Hematopoietic multipotent progenitor cell treated with erythropoietin and hydrocortisone succinate and interleukin-3 and kit ligand, for 6 days (in vitro differentiated cells): ENCODE data around the gene C2CD4C.
"Not testable (repeated sequence)": the region's sequence is repeated elsewhere in the genome, so short reads cannot be mapped to it uniquely, and the experiment has no call there.

ENCODE experiments used
- DNase-seq: peaks from one replicate; pipeline ENCODE4 v3.0.0-alpha.2; 2015

The C2CD4C gene

DNA sequence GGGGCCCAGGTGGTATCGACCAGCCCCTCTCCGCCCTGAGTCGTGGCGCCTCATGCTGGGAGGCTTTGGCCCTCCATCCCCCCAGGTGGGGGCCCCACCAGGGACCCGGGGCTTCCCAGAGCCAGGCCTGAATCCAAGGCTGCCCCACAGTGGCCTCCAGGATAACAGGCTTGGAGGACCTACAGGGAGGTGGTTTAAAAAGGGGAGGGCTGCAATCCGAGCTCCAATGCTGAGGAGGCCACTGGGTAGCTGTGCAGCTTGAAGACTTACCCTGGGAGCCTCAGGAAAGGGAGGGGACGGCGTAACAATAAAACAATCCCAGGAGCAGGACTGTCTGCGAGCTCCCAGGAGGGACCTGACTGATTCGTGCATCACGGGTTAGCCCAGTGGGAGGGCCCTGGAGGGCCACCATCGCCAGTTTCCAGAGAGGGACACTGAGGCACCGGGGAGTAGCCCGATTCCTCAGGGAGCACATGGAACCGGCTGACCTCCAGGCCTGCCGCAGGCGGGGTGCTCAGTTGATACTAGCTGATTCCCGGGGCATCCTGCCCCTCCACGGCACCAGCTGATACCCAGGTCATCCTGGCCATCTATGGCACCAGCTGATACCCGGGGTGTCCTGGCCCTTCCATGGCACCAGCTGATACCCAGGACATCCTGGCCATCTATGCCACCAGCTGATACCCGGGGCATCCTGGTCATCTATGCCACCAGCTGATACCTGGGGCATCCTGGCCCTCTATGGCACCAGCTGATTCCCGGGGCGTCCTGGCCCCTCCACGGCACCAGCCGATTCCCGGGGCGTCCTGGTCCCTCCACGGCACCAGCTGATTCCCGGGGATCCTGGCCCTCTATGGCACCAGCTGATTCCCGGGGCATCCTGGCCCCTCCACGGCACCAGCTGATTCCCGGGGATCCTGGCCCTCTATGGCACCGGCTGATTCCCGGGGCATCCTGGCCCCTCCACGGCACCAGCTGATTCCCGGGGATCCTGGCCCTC is 3.7 kb upstream of the C2CD4C start:
- DNase-seq: no peak

DNA sequence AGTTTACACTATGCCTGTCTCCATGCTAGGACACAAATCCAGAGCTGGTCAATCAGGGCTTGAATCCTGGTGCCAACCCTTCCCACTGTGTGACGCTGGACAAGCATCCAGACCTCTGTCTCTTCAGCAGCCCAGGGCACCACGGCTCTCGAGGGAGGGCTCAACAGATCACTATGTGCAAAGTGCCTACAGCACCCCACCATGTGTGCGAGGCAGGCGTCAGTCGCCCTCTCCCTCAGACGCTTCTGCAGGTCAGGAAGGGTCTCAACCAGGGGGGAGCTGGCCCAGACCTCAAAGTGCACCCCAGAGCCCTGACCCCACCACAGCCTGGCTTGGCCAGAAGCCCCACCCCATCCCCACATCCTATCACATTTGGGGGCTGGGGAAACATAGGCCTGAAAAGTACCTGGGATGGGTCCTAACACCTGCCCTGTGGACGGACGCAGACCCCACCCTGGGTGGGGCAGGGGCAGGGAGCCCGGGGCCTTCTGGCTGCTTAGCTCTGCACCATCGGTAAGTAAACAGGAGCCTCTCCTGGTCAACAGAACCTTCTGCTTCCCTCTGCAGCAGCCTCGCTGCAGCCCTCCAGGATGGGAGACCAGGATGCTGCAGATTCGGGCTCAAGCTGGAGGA is 2.9 kb upstream of the C2CD4C start:
- no peak for DNase-seq

DNA sequence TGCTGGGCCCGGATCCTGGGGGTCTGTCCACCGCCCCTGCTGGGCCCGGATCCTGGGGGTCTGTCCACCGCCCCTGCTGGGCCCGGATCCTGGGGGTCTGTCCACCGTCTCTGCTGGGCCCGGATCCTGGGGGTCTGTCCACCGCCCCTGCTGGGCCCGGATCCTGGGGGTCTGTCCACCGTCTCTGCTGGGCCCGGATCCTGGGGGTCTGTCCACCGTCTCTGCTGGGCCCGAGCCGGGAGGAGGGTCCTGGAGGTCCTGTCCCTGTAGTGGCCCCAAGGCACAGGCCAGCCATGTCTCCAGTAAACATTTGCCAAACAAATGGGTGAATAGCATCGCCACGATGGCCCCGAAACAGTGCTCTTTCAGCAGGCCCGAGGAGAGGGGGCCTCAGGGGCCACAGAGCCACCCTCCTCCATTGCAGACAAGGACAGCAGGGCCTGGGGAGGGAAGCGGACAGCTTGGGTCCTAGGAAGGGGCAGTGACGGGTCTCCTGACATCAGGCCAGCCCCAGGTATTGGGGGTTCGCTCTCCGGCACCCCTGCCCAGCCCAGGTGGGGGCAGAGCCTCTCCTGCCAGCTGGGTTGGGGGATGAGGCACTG is 2.3 kb upstream of the C2CD4C start:
- DNase-seq: not testable (repeated sequence)

DNA sequence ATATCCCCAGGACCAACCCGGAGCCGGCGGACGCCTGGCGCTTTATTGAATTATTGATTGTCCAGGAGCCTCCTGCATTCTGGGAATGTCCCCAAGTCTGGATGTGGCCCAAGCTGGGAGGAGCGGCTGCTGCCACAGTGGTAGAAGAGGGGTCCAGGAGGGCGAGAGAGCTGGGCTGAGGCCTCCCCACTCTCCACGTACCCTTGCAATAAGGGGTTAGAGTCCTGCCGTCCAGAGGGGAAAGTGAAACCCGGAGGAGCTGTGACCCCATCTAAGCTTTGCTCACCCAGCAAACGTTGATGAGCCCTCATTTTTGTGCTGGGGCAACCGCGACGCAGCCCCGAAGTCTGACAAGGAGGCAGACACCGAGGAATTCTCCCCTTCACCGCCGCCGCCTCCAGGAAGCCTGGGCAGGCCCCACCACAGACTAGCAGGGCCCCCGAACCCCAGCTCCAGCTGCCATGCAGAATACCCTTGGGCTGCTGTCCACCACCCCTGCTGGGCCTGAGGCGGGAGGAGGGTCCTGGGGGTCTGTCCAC is 1.4 kb upstream of the C2CD4C start:
- no peak for DNase-seq

DNA sequence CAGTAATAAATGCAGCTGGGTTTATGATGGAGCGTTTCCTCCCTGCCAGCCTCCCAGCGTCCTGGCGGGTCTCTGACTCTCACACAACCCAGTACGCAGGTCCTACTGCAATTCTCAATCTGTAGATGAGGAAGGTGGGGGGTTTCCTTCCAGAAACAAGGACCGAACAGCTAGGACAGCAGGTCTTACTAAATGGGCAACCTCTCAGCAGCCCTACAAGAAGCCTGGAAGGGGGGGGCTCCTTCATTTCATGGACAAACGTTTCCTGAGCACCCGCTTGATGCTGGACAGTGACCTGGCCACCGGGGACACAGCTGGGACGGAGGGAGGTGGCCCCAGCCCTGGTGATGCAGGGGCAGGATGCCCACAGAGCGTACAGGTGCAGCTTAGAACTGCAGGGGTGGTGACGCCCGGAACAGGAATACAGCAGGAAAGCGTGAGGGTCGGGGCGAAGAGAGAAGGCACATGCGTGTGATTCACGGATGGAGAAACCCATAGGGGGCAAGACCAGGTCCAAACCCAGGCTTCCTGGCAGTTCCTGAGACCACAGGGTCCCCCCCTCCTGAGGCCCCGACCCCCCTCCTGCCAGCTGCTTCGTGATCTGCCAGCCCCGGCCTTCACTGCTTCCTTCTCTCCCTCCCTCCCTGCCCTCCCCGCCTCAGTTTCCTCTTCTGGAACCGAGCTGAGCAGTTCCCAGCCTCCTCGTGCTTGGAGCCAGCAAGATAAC is 732 bp upstream of the C2CD4C start:
- no peak for DNase-seq

DNA sequence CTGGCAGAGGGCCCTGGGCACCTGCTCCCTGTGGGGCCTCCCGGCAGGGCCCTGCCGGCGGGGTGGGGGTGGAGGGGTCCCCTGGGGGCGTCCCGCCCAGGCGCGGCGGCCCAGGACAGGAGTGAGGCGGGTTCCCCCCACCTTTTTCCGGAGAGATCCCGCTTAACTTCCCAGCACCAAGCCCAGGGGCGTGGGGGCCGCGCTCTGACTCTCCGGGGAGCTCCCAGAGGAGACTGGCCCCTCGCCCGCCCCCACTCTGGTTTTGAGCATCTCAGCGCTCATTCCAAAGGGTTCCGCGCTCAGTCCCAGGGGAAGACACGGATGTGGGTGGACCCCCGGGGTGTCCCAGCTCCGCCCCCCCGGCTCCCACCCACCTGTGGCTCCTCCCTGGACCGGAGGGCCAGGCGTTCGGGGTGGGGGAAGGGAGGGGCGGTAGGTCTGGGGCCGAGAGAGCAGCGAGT is 476 bp downstream of the C2CD4C start:
- no peak for DNase-seq

DNA sequence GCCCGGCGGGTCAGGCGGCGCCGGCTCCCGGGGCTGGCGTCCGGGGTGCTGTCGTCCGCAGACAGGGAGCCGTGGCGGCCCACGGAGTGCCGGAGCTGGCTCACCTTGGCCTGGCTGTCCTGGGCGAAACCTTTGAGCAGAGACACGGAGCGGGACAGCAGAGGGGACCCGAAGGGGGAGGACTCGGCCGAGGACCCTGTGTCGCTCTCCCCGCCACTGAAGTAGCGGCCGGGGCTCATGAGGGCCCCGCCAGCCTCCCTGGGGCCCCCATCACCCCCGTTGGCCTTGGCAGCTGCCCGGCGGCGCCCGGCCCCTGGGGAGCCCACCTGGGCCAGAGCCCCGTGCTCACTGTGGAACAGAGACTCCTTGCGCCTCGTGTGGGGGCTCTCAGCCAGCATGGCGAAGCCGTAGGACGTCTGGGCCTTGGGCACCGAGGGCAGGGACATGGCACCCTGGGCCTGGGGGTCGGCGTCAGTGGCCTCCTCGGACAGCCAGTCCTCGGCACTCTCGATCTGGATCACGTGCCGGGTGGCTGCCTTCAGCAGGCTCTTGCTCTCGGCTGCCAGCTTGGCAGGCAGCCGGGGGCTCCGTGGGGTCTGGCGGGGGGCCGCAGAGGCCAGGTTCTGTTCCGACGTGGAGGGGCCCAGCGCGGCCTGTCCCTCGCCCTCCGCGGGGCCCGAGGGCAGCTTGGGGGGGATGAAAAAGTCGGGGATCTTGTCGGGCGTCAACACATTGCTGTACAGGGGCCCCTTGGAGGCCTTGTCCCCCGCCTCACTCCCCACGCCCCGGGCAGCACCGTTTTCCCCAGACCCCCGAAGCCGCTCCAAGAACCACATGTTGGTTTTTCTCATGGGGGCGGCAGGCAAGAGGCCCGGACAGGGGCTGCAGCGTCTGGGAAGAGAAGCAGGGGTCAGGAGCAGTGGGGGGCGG is 1.2 kb downstream of the C2CD4C start:
- no peak for DNase-seq

DNA sequence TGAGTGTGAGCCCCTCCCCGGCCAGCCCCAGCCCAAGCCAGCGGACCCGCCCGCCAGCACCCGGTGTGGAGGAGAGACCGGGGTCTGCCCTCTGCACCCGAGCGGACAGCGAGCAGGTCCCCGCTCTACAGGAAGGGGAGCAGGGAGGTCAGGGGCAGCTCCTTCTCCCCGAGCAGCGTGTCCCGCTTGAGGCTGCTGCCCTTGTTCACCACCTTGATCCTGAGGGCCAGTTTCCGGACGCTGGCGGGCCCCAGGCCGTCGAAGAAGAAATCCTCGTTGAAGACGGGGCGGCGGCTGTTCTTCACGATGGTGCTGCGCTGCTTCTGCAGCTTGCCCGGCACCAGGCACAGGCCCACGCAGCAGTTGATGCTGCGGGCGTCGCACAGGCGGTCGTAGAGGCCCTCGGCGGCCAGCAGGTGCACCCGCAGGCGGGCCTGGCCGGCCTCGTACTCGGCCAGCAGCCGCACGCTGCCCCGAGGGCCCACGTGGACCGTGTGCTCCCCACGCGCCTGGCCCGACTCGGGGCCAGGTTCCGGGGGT is 1.9 kb downstream of the C2CD4C start:
- DNase-seq: no peak

DNA sequence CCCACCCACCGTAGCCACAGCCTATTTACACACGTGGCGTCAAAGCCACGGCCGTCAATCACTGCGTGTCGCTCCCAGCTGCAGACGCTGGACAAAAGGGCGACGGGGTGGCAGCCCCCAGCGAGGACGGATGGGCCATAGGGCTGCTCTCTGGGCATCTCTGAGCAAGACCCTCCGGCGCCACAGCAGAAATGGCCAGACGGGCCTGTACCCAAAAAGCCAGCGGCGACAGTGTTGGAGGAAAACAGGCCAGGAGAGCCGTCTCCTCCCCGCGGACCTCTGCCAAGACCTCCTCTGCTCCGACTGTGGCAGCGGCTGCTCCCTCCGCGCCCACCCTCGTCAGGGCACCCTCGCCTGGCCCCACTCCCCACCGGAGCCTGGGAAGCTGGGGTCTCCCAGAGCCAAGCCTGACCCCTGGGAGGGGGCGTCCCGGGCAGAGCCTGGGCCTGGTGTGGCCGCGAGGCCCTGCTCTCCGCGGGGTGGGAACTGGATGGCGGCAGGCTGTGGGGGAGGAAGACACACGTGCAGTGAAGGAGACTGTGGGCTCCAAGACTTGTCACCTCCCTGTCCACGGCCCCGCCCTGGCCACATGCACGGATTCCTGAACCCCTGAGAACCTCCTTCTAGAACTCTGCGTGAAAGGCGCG is 2.7 kb downstream of the C2CD4C start:
- DNase-seq: no peak

DNA sequence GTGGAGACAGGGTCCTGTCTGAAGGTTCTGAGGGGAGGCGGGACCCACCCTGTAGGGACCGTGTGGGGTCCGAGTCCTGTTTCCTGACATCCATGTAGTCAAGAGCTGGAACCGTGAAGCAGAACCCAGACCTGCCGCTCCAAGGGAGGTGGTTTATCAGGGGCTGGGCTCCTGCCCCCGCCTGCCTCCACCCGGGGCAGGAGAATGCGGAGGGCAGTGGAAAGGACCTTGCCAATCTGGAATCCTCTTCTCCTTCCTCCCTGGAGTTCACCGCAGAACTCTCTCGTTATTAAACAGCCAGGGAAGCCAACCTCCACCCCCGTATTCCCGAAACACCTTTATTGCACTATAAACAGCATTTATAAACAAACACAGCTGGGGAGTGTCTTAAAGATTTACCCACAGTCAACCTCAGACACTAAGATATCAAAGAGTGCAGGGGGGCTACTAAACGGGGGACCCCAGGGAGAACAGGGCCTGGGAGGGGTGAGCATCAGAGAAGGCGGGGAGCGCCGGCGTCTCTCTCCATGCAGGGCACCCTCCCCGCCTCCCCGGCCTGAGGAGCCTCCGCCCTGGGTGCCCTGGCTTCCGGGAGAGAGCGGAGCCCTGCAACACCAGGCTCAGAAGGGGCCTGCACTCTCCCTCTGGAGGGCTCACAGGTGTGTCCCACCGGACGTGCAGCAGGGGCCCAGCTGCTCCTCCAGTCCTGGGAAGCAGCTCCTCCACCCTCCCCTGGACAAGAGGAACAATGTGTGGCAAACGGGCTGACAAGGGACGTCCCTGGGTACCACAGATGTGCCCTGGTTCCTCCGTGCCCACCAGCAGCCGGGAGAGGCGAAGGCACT is 3.6 kb downstream of the C2CD4C start:
- DNase-seq: no peak

DNA sequence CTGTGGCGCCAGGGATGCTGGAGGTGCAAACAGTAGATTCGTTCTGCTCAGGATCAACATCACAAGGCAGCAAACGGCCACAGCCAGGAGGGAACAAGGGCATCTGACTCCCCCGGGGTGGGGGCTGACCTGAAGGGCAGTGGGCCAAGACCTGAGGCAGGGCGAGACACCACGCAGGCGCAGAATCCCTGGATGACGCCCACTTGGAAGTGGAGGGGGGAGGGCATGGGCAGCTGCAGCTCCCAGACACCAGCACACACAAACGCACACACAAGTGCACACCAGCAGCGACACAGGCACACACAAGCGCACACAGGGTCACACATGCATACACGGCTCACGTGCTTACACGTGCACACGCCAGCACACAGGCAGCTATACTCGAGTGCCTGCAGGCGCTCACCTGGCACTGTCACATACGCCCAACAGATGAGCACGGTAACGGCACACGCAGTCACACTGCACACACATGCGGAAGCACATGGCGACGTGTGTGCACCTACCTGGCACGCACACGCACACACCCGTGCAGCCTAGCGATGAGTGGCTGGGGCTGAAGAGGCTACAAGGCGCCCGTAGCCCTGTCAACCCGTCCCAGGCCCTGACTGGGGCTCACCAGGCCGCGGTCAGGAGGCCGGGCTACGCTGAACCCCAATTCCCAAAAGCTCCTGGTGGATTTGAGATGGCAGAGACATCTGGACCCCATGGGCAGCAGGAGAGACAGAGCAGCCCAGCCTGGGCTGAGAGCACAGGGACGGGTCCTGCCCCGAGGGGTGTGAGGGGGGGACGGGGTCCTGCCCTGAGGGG is 5.5 kb downstream of the C2CD4C start:
- no peak for DNase-seq

DNA sequence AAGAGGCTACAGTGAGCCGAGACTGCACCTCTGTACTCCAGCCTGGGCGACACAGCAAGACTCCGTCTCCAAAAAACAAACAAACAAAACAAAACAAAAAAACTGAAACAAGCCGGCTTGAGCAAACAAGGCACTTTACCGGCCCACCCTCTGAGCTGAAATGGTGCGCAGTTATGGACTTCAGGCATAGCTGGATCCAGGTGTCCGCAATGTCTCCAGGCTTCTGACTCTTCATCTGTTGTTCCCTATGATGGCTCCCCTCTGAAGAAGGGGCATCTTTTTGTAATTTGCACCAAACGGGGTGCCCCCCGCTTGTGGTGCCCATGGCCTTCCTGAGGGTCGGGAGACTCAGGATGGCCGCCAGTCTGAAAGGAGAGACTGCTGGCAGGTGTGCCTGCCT is 6.2 kb downstream of the C2CD4C start:
- DNase-seq: no peak

DNA sequence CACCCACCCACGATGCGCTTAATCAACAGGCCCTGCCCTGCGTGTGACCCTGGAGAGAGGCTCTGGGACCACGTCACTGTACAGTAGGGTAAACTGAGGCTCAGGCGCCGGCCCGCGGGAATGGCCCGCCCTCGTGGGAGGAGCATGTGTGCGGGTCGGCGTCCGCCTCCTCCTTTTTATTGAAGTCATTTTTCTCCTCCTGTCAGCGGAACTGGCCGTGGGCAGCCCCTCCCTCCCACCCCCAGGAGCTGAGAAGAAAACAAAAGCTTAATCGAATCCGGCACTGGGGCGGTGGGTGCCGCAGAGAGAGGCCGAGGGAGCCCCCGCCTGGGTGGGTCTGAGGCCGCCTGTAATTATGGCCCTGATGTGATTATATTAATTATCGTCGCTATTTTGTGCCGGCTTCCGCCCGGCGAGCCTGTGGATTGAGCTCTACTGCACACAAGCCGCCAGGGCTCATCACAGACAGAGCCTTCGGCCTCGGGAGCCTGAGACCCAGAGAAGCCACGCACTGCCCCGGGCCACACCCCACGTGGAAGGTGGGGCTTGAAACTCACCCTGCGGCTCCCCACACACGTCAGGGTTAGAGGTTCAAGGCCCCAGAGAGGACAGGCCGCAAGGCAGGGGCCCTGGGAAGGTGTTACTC is 7.0 kb downstream of the C2CD4C start:
- DNase-seq: no peak

DNA sequence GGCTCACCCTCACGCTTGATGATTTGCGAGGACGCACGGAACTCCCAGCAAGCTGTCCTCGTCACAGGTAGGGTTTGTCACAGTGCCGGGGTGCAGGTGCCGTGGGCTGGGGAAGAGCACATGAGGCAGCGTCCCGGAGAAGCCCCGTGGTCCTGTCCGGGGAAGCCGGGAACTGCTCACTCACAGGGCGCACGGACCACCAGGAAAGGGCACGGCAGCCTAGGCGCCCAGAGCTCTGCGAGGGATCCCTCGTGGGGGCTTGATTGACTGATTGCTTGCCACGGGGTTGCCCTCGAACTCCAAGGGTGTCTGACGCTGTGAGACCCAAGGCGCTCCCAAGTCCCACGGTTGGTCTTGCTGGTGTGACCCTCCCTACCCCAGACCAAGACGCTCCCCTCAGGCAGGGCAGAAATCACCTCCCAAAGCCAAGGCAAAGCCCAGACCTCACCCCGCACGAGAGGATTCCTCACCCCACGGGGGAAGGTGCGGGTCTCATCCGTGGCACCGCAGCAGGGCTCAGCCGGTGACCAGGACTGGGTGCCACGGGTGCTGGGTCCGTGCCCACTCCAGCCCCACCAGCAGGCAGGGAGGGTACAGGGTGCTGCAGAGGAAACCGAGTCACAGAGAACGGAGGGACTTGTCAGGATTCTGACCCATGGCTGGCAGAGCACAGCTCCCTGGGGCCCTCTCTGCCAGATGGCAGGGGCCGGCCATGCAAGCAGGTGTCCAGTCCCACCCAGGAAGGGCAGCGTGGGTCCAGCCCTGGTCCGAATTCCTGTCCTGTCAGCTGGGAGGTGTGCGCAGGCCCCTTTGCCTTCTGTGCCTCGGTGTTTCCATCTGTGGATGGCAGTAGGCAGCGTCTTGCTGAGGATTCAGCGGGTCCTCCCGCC is 7.7 kb downstream of the C2CD4C start:
- DNase-seq: no peak

DNA sequence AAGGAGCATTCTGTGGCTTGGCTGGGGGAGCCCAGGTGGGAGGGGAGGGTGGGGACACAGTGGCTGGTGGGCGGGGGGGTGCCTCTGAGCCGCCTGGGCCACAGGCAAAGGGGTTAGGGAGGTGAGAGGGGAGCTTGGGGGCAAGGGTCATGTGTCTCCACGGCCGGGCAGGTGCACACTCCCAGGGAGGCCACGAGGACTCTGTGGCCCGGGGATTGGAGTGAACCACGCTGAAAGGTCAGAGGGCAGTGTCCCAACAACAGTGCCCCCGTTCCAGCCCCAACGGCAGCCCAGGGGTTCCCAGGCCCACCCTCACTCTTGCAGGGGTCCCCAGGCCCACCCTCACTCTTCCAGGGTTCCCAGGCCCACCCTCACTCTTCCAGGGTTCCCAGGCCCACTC is 9.6 kb downstream of the C2CD4C start:
- no peak for DNase-seq

DNA sequence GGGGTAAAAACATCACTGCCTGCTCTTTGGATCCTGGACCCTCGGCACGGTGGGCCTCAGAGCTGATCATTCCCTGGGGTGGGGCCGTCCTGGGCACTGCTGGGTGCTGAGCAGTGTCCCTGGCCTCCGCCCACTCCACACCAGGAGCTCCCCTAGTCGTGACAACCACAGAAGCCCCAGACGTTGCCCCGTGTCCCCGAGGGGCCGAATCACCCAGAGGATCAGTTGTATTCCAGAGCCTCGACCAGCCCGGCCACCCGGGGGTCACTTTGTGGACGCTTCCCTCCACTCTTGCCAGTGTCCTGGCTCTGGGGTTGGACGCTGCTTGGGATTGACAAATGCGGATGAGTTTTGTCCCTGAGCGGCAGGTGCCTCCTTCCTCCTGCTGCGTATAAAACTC is 10.2 kb downstream of the C2CD4C start:
- no peak for DNase-seq
